ENCODE measurements around the gene AIM2. TPM values are rescaled to one million over a fixed set of nuclear protein-coding genes. Genes with fewer than 3 reads are reported as not detected.

AIM2 gene
- total RNA-seq (4.6 TPM), polyA plus RNA-seq (ENCODE audit: insufficient read depth, low read depth, low replicate concordance) (not detected)
- long read RNA-seq, donor 1: 0 reads
- long read RNA-seq, donor 2: 0 reads
- long read RNA-seq, donor 3: 0 reads
- long read RNA-seq, donor 4: 0 reads
- long read RNA-seq, donor 5: 0 reads
- long read RNA-seq, donor 6: 0 reads
- long read RNA-seq, donor 7, partial matches to known transcripts: 1 of 3 reads
- long read RNA-seq, donor 7, other reads (novel, unspliced or antisense): 2 of 3 reads
- long read RNA-seq, donor 8: 0 reads
- long read RNA-seq, donor 9: 0 reads
- long read RNA-seq, donor 10: 0 reads

- H3K9me3 ChIP-seq (ENCODE audit: control insufficient read depth in 2 of 3, insufficient read depth in 1 of 3, low read length in 3 of 3): no peaks in the 10 kb centered on the region
- H3K27me3 ChIP-seq (ENCODE audit: control insufficient read depth, insufficient read depth, low read length): no peaks in the 10 kb centered on the region
- no peaks in the 10 kb centered on the region for H3K36me3 ChIP-seq (ENCODE audit: control insufficient read depth in 2 of 3, insufficient read depth in 3 of 3, low read length in 3 of 3)
- TF ChIP-seq, protein P1, sequence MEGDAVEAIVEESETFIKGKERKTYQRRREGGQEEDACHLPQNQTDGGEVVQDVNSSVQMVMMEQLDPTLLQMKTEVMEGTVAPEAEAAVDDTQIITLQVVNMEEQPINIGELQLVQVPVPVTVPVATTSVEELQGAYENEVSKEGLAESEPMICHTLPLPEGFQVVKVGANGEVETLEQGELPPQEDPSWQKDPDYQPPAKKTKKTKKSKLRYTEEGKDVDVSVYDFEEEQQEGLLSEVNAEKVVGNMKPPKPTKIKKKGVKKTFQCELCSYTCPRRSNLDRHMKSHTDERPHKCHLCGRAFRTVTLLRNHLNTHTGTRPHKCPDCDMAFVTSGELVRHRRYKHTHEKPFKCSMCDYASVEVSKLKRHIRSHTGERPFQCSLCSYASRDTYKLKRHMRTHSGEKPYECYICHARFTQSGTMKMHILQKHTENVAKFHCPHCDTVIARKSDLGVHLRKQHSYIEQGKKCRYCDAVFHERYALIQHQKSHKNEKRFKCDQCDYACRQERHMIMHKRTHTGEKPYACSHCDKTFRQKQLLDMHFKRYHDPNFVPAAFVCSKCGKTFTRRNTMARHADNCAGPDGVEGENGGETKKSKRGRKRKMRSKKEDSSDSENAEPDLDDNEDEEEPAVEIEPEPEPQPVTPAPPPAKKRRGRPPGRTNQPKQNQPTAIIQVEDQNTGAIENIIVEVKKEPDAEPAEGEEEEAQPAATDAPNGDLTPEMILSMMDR (IDR thresholded peaks at IDR 0.05; ENCODE audit: borderline replicate concordance, extremely low read depth, insufficient read depth): no peak
- H3K27ac ChIP-seq (ENCODE audit: low read depth in 2 of 2, low read length in 2 of 2): peak within 1 kb of the TSS in 1 of 2 donors; percentile 41
- H3K4me3 ChIP-seq (ENCODE audit: low read length in 3 of 3): no peak within 1 kb of the TSS
- H3K9ac ChIP-seq (ENCODE audit: low read length in 3 of 3): no peak within 1 kb of the TSS
- no peaks in the 10 kb centered on the region for H3K4me1 ChIP-seq (ENCODE audit: control insufficient read depth in 2 of 3, insufficient read depth in 2 of 3, low read depth in 1 of 3, low read length in 3 of 3)
- intact Hi-C loops (cut with DNase I): no loop called here
- DNase-seq (no peak), FAIRE-seq (no peak)
Measured at GRCh38 chr1:159076438-159077119, at the start of gene AIM2. Gene AIM2 (minus strand): TSS chr1:159076766. CDS start chr1:159073499, 3,267 bp downstream.

DNA sequence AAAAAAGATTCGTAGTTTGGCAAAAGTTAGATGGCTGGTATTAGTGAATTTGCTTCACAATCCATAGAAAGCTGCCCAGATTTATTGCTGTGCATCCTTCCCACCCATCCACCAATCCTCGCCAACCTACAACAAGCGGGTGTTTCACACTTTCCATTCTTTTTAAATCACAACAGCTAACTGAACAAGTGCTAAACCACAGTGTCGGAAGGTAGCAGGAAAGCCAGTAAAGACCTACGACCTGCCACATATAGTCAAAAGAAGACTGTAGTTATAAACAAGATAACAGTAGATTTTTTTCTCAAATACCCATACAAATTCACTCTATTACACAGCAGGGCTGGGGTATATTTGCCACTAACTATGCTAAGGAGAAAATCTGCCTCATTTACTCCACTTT lies 47.0 kb upstream of the AIM2 start:
- H3K9ac ChIP-seq (ENCODE audit: low read length in 3 of 3): no peak overlapping the region
- intact Hi-C loops (cut with DNase I): no loop called here
- no peak for DNase-seq
- H3K4me1 ChIP-seq (ENCODE audit: control insufficient read depth in 2 of 3, insufficient read depth in 2 of 3, low read depth in 1 of 3, low read length in 3 of 3): no peaks in the 10 kb centered on the region
- FAIRE-seq: no peak
- TF ChIP-seq, protein P1 (IDR thresholded peaks at IDR 0.05; ENCODE audit: borderline replicate concordance, extremely low read depth, insufficient read depth): no peak
- H3K27ac ChIP-seq (ENCODE audit: low read depth in 2 of 2, low read length in 2 of 2): no peak overlapping the region
- no peak overlapping the region for H3K4me3 ChIP-seq (ENCODE audit: low read length in 3 of 3)
- no peaks in the 10 kb centered on the region for H3K27me3 ChIP-seq (ENCODE audit: control insufficient read depth, insufficient read depth, low read length)
- no peaks in the 10 kb centered on the region for H3K36me3 ChIP-seq (ENCODE audit: control insufficient read depth in 2 of 3, insufficient read depth in 3 of 3, low read length in 3 of 3)
- H3K9me3 ChIP-seq (ENCODE audit: control insufficient read depth in 2 of 3, insufficient read depth in 1 of 3, low read length in 3 of 3): no peaks in the 10 kb centered on the region

GRCh38 chr1:159122005-159122621 lies 45.5 kb upstream of the AIM2 start:
- no peak for FAIRE-seq
- H3K27ac ChIP-seq (ENCODE audit: low read depth in 2 of 2, low read length in 2 of 2): no peak overlapping the region
- intact Hi-C loops (cut with DNase I): no loop called here
- no peaks in the 10 kb centered on the region for H3K36me3 ChIP-seq (ENCODE audit: control insufficient read depth in 2 of 3, insufficient read depth in 3 of 3, low read length in 3 of 3)
- no peaks in the 10 kb centered on the region for H3K27me3 ChIP-seq (ENCODE audit: control insufficient read depth, insufficient read depth, low read length)
- no peaks in the 10 kb centered on the region for H3K4me1 ChIP-seq (ENCODE audit: control insufficient read depth in 2 of 3, insufficient read depth in 2 of 3, low read depth in 1 of 3, low read length in 3 of 3)
- H3K4me3 ChIP-seq (ENCODE audit: low read length in 3 of 3): no peak overlapping the region
- H3K9ac ChIP-seq (ENCODE audit: low read length in 3 of 3): no peak overlapping the region
- H3K9me3 ChIP-seq (ENCODE audit: control insufficient read depth in 2 of 3, insufficient read depth in 1 of 3, low read length in 3 of 3): no peaks in the 10 kb centered on the region
- no peak for DNase-seq
- TF ChIP-seq, protein P1 (IDR thresholded peaks at IDR 0.05; ENCODE audit: borderline replicate concordance, extremely low read depth, insufficient read depth): no peak

Data from kidney (tissue), 22 donors.